ENCODE data around the gene CDCA3. TPM values are rescaled to one million over a fixed set of nuclear protein-coding genes. Genes with fewer than 3 reads are reported as not detected.

Gene CDCA3
- total RNA-seq, 1 experiment from 2014 or later = 61.8 TPM

GRCh38 chr12:6860116-6860515 is 9.0 kb upstream of the CDCA3 start (continued):
- TF ChIP-seq TCF7 (CRISPR knock-in tag; IDR thresholded peaks at IDR 0.05; ENCODE audit: low read depth) = no peak
- TF ChIP-seq, protein P1, sequence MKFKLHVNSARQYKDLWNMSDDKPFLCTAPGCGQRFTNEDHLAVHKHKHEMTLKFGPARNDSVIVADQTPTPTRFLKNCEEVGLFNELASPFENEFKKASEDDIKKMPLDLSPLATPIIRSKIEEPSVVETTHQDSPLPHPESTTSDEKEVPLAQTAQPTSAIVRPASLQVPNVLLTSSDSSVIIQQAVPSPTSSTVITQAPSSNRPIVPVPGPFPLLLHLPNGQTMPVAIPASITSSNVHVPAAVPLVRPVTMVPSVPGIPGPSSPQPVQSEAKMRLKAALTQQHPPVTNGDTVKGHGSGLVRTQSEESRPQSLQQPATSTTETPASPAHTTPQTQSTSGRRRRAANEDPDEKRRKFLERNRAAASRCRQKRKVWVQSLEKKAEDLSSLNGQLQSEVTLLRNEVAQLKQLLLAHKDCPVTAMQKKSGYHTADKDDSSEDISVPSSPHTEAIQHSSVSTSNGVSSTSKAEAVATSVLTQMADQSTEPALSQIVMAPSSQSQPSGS (CRISPR knock-in tag; IDR thresholded peaks at IDR 0.05; ENCODE audit: borderline replicate concordance, low read depth) = no peak

DNA sequence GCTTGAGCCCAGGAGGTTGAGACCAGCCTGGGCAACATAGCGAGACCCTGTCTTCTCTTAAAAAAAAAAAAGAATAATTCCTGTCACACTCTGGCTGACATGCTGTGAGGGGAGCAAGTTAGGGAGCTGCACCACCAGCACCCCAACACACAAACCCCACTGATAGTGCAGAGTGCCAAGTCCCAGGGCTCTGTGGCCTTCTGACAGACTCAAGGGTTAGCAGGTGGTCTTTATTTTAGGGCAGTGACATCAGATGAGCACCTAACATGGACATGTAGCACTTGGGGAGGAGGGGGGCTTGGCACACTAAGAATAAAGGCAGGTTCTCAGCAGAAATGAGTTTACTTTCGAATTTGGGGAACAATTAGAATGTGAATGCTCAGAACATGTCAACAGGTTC is 7.7 kb upstream of the CDCA3 start:
- ChIA-PET POLR2A (no interaction called here), CTCF (interaction anchor here (2.0 kb wide), 1 partner anchor 10 kb away, joined by 5 read pairs; no protein-coding TSS in a partner anchor)
- Mint-ChIP-seq H3K4me3 (no peak overlapping the region), H3K4me1 (peaks cover under 1% of the 10 kb centered on the region; the same call in 1 of the 2 replicates), H3K27me3 (ENCODE audit: low read depth) (no peaks in the 10 kb centered on the region), H3K9me3 (no peaks in the 10 kb centered on the region), H3K36me3 (peaks cover 67% of the 10 kb centered on the region), H3K27ac (no peak overlapping the region)
- ATAC-seq (no peak), DNase-seq (ENCODE audit: low spot score) (no peak)
- TF ChIP-seq, protein P2, sequence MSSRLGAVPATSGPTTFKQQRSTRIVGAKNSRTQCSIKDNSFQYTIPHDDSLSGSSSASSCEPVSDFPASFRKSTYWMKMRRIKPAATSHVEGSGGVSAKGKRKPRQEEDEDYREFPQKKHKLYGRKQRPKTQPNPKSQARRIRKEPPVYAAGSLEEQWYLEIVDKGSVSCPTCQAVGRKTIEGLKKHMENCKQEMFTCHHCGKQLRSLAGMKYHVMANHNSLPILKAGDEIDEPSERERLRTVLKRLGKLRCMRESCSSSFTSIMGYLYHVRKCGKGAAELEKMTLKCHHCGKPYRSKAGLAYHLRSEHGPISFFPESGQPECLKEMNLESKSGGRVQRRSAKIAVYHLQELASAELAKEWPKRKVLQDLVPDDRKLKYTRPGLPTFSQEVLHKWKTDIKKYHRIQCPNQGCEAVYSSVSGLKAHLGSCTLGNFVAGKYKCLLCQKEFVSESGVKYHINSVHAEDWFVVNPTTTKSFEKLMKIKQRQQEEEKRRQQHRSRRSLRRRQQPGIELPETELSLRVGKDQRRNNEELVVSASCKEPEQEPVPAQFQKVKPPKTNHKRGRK (CRISPR knock-in tag; IDR thresholded peaks at IDR 0.05; ENCODE audit: borderline replicate concordance) = no peak
- no peak for TF ChIP-seq ELF4 (CRISPR knock-in tag; IDR thresholded peaks at IDR 0.05; ENCODE audit: low read depth)
- TF ChIP-seq KAT7 (CRISPR knock-in tag; IDR thresholded peaks at IDR 0.05; ENCODE audit: borderline replicate concordance) = no peak
- no peak for TF ChIP-seq ZBTB43 (CRISPR knock-in tag; IDR thresholded peaks at IDR 0.05)
- no peak for TF ChIP-seq RORB (CRISPR knock-in tag; IDR thresholded peaks at IDR 0.05)
- TF ChIP-seq NR3C1 (CRISPR knock-in tag; conservative IDR thresholded peaks at IDR 0.05; ENCODE audit: low read depth) = no peak
- no peak for TF ChIP-seq FOXK1 (CRISPR knock-in tag; IDR thresholded peaks at IDR 0.05)
- TF ChIP-seq AFF4 (CRISPR knock-in tag; IDR thresholded peaks at IDR 0.05; ENCODE audit: borderline replicate concordance) = no peak
- TF ChIP-seq SMAD4 (CRISPR knock-in tag; IDR thresholded peaks at IDR 0.05) = no peak
- TF ChIP-seq PRDM15 (CRISPR knock-in tag; IDR thresholded peaks at IDR 0.05) = no peak
- no peak for TF ChIP-seq ESRRA (CRISPR knock-in tag; IDR thresholded peaks at IDR 0.05; ENCODE audit: borderline replicate concordance)
- no peak for TF ChIP-seq ZNF671 (CRISPR knock-in tag; IDR thresholded peaks at IDR 0.05)
- no peak for TF ChIP-seq RELA (CRISPR knock-in tag; IDR thresholded peaks at IDR 0.05; ENCODE audit: borderline replicate concordance)
